Cardiac muscle cell (in vitro differentiated cells and primary cell): Measurements from ENCODE around the gene TCTA. TPM values are rescaled to one million over a fixed set of nuclear protein-coding genes. Genes with fewer than 3 reads are reported as not detected.

ENCODE experiments used
- DNase-seq, 2 donors: peaks; one replicate each; pipeline versions ENCODE4 v3.0.0 to v3.0.0-alpha.2; 2010 to 2017; ENCODE audit warnings: low read depth in 1 of 2, low spot score in 1 of 2
- H3K27ac ChIP-seq: fragments of 200-600 bp; sonication (generic); 2 replicates; pipeline ENCODE4 v1.5.1; 2016
- H3K27me3 ChIP-seq: fragments of 200-600 bp; sonication (generic); 2 replicates; pipeline ENCODE4 v1.6.0; 2016; ENCODE audit warnings: control low read depth
- H3K36me3 ChIP-seq: fragments of 200-600 bp; sonication (generic); 2 replicates; pipeline ENCODE4 v1.5.1; 2016; ENCODE audit warnings: control low read depth
- H3K4me1 ChIP-seq: fragments of 200-600 bp; sonication (generic); 2 replicates; pipeline ENCODE4 v1.8.1; 2017; ENCODE audit warnings: low read depth, mild to moderate bottlenecking, mixed run types
- H3K4me3 ChIP-seq: fragments of 200-600 bp; sonication (generic); 2 replicates; pipeline ENCODE4 v1.5.1; 2016; ENCODE audit warnings: mild to moderate bottlenecking
- H3K9me3 ChIP-seq: fragments of 200-600 bp; sonication (generic); 2 replicates; pipeline ENCODE4 v1.5.1; 2017; ENCODE audit warnings: low read depth, mild to moderate bottlenecking, control low read depth
- polyA plus RNA-seq: library from polyadenylated mRNA; unstranded; fragments of >200 nt; fragmentation: Nextera tagmentation; extraction: Ambion mirVana; gene quantifications from 2 replicates; pipeline ENCODE4 v1.2.1, GENCODE V29; 2016
- total RNA-seq: library from RNA; depleted of rRNA; stranded (reverse); fragments of >200 nt; gene quantifications from 2 replicates; pipeline ENCODE4 v1.2.3, GENCODE V29; 2016
- TF ChIP-seq, protein P1 (sequence below): IDR thresholded peaks from 2 replicates; pipeline ENCODE4 v1.5.1; 2012; ENCODE audit warnings: low read depth, mild to moderate bottlenecking, low read length

The TCTA gene
- total and polyA plus RNA-seq, 2 experiments from 2014 or later, result 12.1 to 30.6 TPM

DNA sequence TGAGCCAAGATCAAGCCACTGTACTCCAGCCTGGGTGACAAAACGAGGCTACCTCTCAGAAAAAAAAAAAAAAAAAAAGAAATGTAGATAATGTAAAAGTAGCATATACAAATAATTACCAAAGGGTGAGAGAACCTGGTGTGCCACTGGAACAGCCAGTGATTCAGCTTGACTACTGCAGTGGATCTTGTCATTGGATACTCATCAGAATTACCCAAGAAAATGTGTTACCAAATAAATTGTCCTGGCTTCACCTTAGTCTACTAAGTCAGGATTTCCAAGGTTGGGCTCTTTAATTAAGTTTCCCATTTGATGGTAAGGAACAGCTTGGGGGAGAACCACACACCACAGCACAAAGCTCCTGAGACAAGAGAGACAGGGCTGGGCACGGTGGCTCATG lies 15.4 kb downstream of the TCTA start:
- no peak overlapping the region for H3K27ac ChIP-seq
- H3K4me1 ChIP-seq, result no peaks in the 10 kb centered on the region
- DNase-seq, result no peak
- H3K36me3 ChIP-seq, result no peaks in the 10 kb centered on the region
- no peaks in the 10 kb centered on the region for H3K27me3 ChIP-seq
- H3K9me3 ChIP-seq, result no peaks in the 10 kb centered on the region
- H3K4me3 ChIP-seq, result no peak overlapping the region
- TF ChIP-seq, protein P1, sequence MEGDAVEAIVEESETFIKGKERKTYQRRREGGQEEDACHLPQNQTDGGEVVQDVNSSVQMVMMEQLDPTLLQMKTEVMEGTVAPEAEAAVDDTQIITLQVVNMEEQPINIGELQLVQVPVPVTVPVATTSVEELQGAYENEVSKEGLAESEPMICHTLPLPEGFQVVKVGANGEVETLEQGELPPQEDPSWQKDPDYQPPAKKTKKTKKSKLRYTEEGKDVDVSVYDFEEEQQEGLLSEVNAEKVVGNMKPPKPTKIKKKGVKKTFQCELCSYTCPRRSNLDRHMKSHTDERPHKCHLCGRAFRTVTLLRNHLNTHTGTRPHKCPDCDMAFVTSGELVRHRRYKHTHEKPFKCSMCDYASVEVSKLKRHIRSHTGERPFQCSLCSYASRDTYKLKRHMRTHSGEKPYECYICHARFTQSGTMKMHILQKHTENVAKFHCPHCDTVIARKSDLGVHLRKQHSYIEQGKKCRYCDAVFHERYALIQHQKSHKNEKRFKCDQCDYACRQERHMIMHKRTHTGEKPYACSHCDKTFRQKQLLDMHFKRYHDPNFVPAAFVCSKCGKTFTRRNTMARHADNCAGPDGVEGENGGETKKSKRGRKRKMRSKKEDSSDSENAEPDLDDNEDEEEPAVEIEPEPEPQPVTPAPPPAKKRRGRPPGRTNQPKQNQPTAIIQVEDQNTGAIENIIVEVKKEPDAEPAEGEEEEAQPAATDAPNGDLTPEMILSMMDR, result no peak

DNA sequence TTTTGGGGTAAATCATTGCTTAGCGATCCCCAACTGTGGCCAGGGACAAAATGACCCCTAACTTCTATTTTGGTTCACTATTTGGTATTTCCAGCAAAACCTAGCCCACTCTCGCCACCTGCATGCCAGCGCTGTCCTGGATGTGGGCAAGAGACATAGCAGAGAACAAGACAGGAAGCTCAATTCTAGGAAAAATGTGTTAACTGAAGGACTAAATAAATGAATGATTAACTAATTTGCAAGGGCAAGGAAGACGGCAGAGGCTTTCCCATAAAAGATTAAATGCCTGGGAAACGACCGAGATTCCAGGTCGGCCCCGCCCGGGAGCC lies 16.5 kb downstream of the TCTA start:
- peak overlapping the region; percentile 46 for H3K4me3 ChIP-seq
- no peaks in the 10 kb centered on the region for H3K4me1 ChIP-seq
- no peaks in the 10 kb centered on the region for H3K27me3 ChIP-seq
- H3K27ac ChIP-seq, result no peak overlapping the region
- no peak for DNase-seq
- H3K9me3 ChIP-seq, result no peaks in the 10 kb centered on the region
- no peaks in the 10 kb centered on the region for H3K36me3 ChIP-seq
- TF ChIP-seq, protein P1, result peak; percentile 8

DNA sequence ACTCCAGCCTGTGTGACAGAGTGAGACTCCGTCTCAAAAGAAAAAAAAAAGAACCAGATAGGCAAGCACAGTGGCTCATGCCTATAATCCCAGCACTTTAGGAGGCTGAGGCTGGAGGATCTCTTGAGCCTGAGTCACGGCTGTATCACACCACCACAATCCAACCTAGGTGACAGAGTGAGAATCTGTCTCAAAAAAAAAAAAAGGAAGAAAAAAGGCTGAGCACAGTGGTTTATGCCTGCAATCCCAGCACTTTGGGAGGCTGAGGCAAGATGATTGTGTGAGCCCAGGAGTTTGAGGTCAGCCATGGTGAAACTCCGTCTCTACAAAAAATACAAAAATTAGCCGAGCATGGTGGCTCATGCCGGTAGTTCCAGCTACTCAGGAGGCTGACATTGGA lies 22.5 kb downstream of the TCTA start:
- Histone ChIP-seq H3K4me1 (no peaks in the 10 kb centered on the region), H3K27me3 (no peaks in the 10 kb centered on the region), H3K36me3 (no peaks in the 10 kb centered on the region), H3K4me3 (no peak overlapping the region), H3K27ac (no peak overlapping the region), H3K9me3 (no peaks in the 10 kb centered on the region)
- DNase-seq, result no peak
- TF ChIP-seq, protein P1, result no peak

DNA sequence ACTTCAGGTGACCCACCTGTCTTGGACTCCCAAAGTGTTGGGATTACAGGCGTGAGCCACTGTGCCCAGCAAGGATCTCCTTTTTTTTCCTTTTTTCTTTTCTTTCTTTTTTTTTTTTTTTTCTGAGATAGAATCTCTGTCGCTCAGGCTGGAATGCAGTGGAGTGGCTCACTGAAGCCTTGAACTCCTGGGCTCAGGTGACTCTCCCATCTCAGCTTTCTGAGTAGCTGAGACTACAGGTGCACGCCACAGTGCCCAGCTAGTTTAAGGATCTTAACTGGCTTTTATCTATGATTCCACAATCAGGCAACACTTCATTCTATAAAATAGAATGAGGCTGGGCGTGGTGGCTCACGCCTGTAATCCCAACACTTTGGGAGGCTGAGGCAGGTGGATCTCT lies 33.2 kb downstream of the TCTA start:
- Histone ChIP-seq H3K27me3 (no peaks in the 10 kb centered on the region), H3K4me3 (no peak overlapping the region), H3K4me1 (no peaks in the 10 kb centered on the region), H3K9me3 (no peaks in the 10 kb centered on the region), H3K36me3 (no peaks in the 10 kb centered on the region), H3K27ac (no peak overlapping the region)
- no peak for DNase-seq
- TF ChIP-seq, protein P1, result no peak

- no peaks in the 10 kb centered on the region for H3K9me3 ChIP-seq
- no peak overlapping the region for H3K27ac ChIP-seq
- no peaks in the 10 kb centered on the region for H3K36me3 ChIP-seq
- peaks cover 9% of the 10 kb centered on the region for H3K4me1 ChIP-seq
- no peak for DNase-seq
- no peak overlapping the region for H3K4me3 ChIP-seq
- TF ChIP-seq, protein P1, result no peak
- no peaks in the 10 kb centered on the region for H3K27me3 ChIP-seq
Observed at GRCh38 chr3:49453621-49454020, 41.4 kb downstream of the TCTA start.

DNA sequence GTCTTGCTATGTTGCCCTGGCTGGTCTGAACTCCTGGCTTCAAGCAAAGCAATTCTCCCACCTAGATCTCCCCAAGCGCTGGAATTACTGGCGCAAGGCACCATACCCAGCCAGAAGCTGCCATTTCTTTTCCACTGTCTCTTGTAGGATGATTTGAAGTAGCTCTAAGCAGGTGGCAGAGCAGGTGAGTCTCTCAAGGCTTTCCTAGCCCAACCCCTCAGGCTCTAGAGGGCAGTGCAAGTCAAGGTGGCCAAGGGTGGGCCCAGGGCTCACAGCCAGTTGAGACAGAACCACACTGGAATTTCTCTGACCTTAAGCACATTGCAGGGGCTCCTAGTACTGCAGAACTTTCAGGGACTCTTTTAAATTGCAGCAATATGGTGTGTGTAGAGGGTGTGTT lies 42.2 kb downstream of the TCTA start:
- Histone ChIP-seq H3K4me3 (no peak overlapping the region), H3K27me3 (no peaks in the 10 kb centered on the region), H3K4me1 (peaks cover 15% of the 10 kb centered on the region), H3K27ac (peak overlapping the region; percentile 85), H3K9me3 (no peaks in the 10 kb centered on the region), H3K36me3 (no peaks in the 10 kb centered on the region)
- TF ChIP-seq, protein P1, result peak; percentile 23
- peak in 1 of 2 donors; percentile 79 for DNase-seq
